Measurements from ENCODE around the gene FAM8A1.

DNA sequence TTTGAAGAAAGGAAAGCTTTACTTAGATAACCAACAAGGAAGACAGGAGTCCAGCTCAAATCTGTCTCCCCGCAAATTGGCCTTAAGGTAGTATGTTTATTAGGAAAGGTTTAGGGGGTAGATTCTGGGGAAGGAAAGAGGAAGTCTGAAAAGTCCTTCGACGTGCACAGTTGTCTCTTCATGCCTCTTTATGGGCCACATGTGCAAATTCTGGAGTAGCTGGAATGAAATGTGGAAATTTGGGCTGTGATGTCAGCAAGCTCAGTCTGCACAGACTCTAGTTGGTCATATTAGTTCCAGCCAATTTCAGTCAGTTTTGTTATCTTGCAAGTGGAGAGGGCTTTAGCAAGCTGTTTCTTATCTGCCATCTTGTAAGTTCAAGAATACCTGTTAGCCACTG lies 56.5 kb downstream of the FAM8A1 start:
- TF ChIP-seq SUZ12 (IDR thresholded peaks at IDR 0.05; ENCODE audit: extremely low read depth, insufficient read depth, insufficient read length) (no peak), ZNF274 (IDR thresholded peaks at IDR 0.05; ENCODE audit: low read depth, low read length) (no peak)

Data from NT2/D1 (cell line).